Measurements from ENCODE around the gene LRRC18.

LRRC18 gene

GRCh38 chr10:48895803-48896195 is 43.8 kb downstream of the LRRC18 start:
- no peak for DNase-seq (ENCODE audit: low spot score)
- POLR2A ChIA-PET (ENCODE audit: low non-redundant PET): no interaction called here
- CTCF ChIA-PET: no interaction called here

GRCh38 chr10:48894911-48895802 is 44.5 kb downstream of the LRRC18 start:
- H3K27ac ChIP-seq: no peak overlapping the region
- CTCF ChIA-PET: no interaction called here
- TF ChIP-seq CTCF (conservative IDR thresholded peaks at IDR 0.05; ENCODE audit: low read depth): no peak
- no peak for DNase-seq (ENCODE audit: low spot score)
- POLR2A ChIA-PET (ENCODE audit: low non-redundant PET): no interaction called here

More at GRCh38 chr10:48895803-48896195, 43.8 kb downstream of the LRRC18 start:
- H3K27ac ChIP-seq: no peak overlapping the region
- TF ChIP-seq CTCF (conservative IDR thresholded peaks at IDR 0.05; ENCODE audit: low read depth): no peak

- no peak for DNase-seq (ENCODE audit: low spot score)
- POLR2A ChIA-PET (ENCODE audit: low non-redundant PET): no interaction called here
- H3K27ac ChIP-seq: no peak overlapping the region
- TF ChIP-seq CTCF (conservative IDR thresholded peaks at IDR 0.05; ENCODE audit: low read depth): no peak
- CTCF ChIA-PET: no interaction called here
Observed at GRCh38 chr10:48890888-48891850, 48.5 kb downstream of the LRRC18 start.

GRCh38 chr10:48887982-48888381 is 51.7 kb downstream of the LRRC18 start:
- TF ChIP-seq CTCF (conservative IDR thresholded peaks at IDR 0.05; ENCODE audit: low read depth): no peak
- CTCF ChIA-PET: no interaction called here
- H3K27ac ChIP-seq: no peak overlapping the region
- POLR2A ChIA-PET (ENCODE audit: low non-redundant PET): no interaction called here
- DNase-seq (ENCODE audit: low spot score): no peak

- POLR2A ChIA-PET (ENCODE audit: low non-redundant PET): no interaction called here
- CTCF ChIA-PET: interaction anchor here (0.6 kb wide), 2 partner anchors 104 to 279 kb away, joined by 5 to 6 read pairs; no protein-coding TSS in a partner anchor
- no peak overlapping the region for H3K27ac ChIP-seq
- DNase-seq (ENCODE audit: low spot score): peak; percentile 28
- TF ChIP-seq CTCF (conservative IDR thresholded peaks at IDR 0.05; ENCODE audit: low read depth): no peak
Observed at GRCh38 chr10:48885376-48885775, 54.3 kb downstream of the LRRC18 start.
